HG03095 (cell line): ENCODE measurements around the gene KCP.

Source experiments
- ATAC-seq: cut with Tn5 transposase; IDR thresholded peaks from one replicate; pipeline ENCODE4 v1.9.1; 2021; ENCODE audit warnings: moderate library complexity; ENCODE audit not compliant: unreplicated experiment

Gene KCP

DNA sequence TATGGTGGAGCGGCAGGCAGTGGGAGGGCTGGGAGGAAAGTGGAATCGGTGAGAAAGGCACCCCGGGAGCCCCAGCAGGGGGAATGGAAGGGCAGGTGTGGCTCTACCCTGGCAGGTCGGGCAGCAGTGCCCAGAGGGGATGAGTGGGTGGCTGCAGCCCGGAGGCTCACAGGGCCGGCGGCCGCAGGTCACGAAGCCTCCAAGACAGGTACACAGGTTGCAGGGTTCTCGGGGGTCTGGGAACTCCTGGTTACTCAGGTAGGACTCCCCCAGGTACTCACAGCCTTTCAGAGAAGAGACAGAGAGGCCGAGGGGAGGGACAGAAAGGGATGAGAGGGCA is 21.8 kb downstream of the KCP start:
- no peak for ATAC-seq

DNA sequence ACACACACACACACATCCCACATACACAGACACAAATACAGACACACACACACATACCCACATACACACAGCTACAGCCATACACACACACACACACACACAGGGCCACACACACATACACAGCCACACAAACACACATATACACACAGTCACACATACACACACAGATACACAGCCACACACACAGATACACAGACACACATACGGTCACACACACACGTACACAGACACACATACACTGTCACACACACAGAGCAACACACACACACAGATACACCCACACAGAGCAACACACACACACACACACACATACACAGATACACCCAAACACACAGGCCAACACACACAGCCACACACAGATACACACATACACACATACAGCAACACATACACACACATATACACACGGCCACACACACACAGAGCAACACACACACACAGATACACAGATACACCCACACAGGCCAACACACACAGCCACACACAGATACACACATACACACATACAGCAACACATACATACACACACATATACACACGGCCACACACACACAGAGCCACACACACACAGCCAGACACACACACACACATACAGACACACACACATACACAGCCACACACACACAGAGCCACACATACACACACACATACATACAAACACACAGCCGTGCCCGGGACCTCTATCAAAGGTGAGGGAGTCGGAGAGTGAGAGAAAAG is 22.3 kb downstream of the KCP start:
- no peak for ATAC-seq

DNA sequence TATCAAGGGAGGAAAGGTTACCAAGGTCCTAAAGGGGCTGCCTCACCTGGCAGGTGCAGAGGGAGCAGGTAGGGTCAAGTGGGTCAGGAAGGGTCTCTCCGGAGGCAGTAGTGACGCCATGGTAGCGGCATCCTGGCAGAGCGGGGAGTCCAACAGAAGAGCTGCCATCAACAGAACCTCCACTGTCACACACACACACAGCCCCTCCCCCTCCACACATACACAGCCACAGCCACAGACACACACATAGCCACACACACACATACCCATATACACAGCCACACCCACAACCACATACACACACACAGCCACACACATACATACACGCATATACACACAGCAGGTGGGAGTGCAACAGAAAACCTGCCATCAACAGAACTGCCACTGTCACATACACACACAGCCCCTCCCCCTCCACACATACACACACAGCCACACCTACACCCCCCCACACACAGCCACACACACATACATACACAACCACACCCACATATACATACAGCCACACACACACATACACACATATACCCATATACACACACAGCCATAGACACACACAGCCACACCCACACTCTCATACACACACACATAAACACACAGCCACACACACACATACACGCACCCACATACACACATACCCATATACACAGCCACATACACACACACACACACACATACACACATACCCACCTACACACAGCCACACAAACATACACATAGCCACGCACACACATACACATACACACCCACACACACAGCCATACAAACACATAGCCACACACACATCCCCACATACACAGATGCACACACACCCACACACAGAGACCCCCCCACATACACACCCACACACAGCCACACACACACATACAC is 23.1 kb downstream of the KCP start:
- no peak for ATAC-seq

DNA sequence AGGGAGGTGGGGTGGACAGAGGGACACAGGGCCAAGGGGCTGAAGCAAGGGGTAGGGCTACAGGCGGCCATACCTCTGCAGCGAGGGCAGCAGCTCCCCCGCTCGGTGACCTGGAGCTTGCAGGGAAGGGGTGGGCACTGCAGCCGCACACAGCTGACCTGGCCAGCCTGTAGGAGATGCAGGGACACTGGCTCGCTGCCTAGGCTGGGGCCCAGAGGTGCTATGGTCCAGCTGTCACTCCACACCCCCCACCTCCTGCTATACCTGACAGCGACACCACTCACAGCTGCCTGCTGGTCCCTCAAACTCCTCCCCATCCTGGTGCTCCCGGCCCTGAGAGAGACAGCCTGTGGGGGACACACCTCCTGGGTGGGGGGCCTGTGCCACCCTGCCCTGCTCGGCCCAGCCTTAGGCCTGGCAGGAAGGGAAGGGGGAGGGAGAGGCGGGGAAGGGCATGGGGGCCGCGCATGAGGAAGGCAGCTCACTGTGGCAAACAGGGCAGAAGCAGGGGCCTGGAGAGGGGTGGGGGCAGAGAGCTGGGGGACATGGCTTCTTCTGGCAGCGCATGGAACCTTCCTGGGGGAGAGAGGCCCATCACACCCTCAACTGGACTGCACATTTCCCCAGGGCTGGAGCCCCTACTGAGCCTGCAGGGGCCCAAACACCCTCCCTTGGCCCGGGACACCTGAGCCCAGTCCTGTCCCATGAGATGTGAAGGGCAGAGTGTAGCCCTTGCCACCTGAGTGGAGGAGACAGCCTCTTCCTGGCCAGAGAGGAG is 23.9 kb downstream of the KCP start:
- ATAC-seq, result no peak

DNA sequence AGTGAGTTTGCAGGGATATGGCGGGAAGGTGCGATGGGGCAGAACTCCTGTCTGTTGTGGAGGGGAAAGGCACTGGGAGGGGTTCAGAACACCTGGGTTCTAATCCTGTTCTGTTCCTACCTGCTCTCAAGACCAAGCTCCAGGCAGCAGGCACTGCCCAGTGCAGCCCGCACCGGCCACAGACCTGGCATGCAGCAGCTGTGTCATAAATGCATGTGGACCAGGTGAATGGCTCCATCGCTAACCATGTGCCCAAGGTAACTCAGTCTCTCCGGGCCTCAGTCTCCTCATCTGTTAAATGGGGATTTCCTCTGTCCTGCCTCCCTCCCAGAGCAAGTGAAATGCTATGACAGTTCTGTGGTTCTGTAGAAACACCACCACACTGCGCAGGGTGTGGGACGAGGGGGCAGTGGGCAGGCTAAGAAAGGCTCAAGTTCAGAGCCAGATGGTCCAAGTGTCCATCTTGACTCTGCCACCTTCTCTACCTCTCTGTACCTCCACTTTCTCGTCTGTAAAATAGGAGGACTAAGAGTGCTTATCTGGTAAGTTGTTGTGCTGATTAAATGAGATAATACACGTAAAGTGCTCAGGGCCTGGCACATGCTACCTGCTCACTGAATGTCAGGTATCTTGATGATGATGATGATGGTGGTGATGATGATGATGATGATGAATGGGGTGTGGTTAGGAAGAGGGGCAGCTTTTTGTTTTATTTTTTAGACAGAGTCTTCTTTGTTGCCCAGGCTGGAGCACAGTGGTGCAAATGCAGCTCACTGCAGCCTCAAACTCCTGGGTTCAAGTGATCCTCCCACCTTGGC is 24.9 kb downstream of the KCP start:
- no peak for ATAC-seq

DNA sequence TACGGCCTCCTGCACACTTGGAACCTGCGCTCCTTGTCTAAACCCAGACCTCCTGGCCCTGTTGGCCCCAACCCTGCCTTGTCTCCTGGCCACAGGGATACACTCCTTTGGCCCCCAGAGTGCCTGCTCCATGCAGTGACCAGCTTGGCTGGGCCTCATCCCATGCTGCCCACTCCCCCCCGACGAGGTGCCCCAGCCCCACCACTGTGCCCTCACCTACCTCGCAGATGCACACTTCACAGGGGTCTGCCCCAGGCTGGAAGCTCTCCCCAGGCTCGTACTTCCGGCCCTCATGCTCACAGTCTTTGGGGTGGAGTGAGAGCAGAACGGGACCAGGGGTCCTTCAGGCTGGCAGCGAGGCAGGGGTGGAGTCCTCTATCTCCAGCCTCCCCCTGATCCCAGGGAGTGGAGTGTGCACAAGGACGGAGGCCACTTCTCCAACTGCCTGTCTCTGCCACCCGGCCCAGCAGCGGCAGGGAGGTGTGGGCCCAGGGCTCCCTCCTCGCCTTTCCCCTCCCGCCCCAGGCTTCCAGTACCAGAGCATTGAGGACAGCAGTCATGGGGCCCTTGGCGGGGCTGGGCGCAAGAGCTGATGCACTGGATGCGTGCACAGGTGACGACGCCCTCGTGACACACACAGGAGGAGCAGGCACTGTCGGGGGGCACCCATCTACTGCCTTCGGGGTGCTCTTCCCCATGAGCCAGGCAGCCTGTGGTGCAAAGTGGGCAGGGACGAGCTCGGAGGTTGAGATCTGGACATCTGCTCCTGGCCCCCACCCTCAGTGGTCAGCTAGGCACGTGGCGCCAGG is 25.7 kb downstream of the KCP start:
- ATAC-seq, result no peak

DNA sequence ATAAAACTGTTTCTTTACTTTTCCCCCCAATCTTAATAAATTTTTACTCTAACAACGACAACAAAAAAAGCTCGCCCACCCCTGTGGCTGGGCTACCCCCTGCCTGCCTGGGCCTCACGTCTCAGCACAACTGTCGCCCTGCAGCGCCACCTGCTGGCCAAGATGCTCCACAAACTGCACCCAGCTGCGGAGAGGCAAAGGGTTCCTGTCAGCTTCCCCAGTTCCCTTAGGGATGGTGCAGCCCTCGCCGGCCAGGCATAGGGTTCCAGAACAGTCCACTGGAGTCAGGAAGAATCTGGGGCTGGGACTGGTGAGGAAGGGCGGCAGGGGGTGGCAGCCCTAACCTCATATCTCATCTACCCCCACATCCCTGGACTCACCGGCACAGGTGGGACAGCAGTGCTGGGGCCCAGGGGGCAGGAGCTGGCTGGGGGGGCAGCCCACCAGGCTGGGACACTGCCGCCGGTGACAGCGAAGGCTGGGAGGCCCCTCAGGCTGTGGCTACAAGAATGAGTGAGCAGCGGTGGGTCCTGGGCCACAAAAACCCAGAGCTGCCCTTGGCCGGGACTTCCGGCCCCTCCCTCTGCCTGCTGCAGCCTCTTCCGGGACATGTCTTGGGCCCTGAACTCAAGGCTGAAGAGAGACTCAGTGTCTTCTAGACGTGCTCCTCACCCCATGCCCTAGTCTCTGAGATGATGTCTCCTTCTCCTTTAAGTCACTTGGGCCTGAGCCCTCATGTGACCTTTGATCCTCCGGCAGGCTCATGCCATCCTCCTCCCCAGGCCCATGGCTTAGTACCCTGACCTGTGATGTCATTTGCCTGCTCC is 26.7 kb downstream of the KCP start:
- peak; percentile 82 for ATAC-seq

DNA sequence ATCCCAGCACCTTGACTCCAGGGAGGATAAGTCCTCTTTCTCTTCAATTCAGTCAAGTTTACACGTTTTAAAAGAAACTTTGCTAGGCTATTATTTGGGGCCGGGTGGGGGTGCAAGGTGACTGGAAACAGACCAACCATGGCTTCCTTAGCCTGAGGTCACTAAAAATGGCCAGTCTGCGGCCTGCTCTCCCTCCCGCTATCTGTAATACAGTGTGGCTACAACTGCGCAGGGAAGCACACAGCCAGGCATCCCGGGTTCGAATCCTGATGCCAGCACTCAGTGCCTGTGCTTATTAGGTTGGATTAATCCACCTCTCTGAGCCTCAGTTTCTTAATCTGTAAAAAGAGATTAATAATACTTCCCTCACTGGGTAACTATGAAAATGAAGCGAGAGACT is 28.4 kb downstream of the KCP start:
- no peak for ATAC-seq

DNA sequence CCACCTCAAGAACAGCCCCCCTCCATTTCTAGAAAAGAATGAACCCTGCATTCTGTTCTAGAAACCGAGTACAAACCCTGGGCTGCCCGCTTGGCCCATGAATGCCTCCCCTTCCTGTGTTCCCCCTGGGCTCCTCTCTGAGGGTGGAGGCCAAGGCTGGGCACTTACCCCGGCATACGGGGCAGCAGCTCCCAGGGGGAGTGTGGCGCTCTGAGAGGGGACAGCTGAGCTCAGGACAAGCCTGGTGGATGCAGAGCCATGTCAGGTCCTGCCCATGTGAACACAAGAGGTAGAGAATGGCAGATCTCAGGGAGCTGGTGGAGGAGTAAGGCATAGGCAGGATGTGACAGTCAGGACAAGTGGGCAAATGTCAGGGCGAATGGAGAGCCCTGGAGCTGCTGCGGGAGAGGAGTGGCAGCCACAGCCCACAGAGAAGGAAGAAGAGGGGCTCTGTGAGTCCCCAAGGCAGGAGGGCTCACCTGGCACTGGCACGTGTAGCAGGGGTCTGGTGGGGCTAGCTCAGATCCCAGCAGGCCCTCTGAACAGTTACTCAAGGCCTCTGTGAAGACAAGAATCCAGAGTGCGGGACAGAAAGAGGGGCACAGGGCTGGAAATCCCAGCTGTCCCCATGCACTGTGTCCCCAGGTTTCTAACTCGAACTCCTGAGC is 28.9 kb downstream of the KCP start:
- no peak for ATAC-seq

DNA sequence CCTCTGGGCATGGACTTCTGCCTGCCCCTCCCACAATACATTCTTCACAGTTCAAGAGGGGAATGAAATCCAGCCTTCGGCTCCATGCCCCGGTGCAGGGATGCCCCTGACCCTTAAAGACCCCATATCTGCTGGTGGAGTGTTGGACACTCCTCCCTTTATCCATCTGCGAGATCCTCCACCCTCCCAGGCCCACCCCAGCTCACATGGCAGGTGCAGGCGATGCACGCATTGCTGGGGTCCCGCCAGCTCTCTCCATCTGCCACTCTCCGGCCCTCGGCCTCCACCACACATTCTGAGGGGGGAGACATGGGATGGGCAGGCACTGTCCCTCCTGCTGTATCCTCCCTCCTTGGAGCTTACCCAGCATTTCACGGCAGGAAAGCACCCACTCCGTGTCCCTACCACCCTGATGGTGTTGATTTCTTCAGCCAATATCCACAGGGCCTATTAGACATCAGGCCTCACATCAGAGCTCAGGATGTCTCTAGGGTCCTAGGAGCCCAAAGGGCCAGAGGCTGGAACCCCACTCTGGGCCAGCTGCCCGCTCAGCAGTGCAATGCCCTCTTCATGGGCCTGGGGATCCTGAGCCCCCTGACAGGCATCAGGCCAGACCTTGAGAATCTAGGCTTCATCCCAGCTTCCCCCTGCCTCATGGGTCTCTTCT is 29.6 kb downstream of the KCP start:
- no peak for ATAC-seq

DNA sequence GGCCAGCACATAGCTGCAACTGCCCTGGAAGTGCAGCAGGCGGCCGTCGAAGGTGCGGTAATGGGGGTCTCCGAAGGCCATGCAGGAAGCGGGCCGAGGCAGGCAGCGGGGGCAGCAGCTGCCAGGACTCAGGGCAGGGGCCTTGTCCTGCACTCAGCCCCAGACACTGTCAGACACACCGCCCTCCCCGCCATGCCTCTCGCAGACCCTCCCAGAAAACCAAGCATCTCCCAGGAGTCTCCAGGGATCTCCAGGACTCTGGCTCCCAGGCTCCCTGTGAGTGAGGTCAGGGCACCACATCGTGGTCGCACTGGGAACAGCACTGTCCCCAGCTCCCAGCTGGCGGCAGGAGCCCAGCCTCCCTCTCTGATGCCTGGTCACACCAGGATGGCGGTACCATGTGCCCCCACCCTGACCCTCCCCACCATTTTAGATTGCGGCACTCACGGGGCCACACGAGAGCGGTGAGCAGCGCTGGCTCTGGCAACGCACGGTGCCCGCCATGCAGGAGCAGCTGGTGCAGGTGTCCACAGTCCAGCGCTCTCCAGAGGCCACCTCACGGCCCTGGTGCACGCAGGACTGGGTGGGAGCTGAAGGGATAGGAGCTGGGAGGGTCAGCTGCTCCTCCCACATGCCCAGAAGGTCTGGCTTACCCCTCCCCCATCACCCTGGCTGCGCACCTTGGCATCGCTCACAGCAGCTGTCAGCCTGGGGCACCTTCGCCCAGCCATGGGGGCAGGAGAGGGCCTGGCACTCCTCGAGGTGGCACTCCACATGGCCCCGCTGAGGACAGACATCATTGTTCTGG is 30.4 kb downstream of the KCP start:
- no peak for ATAC-seq

DNA sequence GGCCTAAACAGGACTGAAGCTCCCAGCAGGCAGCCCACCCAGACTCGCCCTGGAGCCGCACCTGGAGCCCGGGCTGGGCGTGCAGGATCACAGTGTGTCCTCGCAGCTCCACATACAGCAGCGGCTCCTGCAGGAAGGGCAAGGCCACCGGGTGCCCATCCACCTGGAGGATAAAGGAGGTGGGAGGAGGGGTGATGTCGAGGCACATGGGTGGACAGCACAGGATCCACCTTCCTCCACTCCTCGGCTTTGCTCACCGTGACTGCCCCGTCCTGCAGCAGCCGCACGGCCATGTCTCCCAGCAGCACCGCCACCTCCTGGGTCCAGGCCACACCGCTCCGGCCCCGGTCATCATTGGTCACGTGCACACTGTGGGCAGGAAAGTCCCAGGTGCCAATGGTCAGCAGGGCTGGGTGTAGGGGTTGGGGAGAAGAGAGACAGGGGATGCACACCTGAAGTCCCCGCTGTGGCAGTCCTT is 31.0 kb downstream of the KCP start:
- ATAC-seq, result no peak

DNA sequence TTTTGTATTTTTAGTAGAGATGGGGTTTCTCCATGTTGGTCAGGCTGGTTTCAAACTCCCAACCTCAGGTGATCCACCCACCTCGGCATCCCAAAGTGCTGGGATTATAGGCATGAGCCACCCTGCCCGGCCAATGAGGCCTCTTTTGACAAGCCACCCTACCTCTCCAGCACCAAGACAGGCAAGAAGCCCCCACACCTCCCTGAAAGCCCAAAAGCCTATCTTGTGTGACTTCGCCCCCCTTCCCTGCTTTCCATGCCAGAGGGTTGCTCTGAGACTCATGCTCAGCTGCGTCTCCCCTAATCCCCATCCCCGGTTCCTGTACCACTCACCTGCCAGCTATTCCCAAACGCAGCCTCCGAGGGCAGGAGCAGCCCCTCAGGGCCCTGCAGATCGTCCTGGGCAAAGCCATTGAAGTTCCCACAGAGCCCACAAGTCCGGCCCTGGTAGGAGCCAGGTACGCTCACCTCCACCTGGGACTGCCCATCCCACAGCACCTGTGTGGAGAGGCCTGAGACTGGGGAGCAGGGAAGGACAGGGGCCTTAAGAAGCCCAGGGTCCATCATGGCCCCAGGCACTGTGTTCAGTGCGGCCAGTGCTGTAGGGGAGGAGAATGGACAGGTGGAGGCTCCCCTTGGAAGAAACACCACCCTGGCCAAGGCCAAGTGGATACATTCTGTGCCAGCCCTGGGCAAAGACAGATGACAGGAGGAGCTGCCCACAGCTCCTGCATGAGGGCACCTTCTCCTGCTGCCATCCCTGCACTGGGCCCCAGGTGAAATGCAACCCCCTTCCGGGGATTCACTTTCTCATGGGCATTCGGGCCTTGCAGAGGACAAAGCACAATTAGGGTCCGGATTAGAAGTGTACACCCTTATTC is 32.0 kb downstream of the KCP start:
- ATAC-seq, result no peak

DNA sequence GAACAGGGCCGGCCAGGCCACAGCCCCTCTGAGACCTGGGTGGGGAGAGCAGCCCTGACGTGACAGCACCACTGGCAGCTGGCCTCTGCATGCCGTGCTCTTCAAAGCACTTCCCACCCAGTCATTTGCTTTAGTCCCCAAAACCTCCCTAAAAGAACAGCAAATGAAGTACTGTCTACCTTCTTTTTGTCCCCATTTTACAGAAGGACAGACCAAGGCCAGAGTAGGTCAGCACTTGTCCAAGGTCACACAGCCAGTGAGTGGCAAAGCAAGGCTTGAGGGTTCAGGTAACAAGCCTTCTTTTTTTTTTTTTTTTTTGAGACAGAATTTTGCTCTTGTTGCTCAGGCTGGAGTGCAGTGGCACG is 32.8 kb downstream of the KCP start:
- no peak for ATAC-seq

DNA sequence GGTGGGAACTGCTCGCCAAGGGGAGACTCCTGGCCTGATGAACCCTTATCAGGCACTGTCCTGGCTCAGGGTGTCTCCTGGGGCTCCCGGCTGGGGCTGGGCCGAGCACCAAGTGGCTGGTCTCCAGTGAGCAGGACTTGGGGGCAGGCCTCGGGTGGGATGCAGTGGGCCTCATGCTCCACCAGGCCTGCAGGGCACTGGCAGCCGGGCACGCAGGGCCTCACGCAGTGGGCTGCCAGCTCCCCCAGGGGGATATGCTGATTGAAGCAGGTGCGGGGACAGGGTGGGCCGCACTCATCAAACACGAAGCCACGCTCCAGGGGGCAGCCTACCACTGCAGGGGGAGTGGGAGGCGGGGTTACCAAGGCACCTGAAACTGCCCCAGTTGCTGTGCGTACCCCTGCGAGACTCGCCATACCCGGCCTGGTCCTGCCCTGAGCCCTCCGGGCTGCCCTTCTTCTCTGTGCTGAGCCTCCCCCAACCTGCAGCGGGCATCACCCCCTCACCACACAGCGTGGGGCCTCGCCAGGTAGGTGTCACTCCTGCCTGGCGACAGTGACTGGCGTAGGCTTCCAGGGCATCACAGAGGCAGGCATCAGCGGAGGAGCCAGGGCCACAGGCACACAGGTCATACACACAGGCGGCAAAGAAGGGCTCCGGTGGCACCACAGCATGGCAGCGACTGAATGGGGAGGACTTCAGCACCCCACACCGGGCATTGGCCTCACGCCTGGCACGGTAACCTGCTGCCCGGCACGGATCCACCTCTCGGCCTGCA is 33.3 kb downstream of the KCP start:
- ATAC-seq, result no peak

DNA sequence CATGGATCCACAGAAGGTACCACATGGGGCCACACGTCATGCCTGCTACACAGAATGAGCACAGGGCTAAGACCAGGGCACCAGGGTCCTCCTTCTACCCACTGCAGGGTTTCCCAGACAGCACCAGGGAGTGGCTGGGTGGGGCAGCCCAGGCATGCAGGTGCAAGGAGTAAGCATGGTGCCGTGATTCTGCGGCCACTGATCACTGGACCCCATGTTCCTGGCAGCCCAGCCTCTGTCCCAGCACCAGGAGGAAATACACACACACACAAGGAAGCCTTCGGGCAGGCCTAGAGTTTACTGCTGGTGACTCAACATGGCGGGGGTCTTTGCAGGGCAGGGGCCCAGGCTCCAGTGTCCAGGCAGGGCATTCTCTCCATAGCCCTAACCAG is 33.9 kb downstream of the KCP start:
- no peak for ATAC-seq
